OCI-LY7 (cell line): ENCODE results near the gene PLXNB1. TPM values are rescaled to one million over a fixed set of nuclear protein-coding genes. Genes with fewer than 3 reads are reported as not detected.

Source experiments
- BruUV-seq: library from RNA; stranded (reverse); fragments of 400-500 nt; replicated peaks from 2 replicates; lab custom pipeline; 2021; lab: Mats Ljungman, UMichigan
- CTCF ChIA-PET: fragments of 300-600 bp; sonication (Branson Sonifier 250); formaldehyde crosslinking; loops from one replicate; lab custom pipeline; 2022; ENCODE audit warnings: antibody characterized with exemption; ENCODE audit not compliant: unreplicated experiment; lab: Charles Lee
- POLR2A ChIA-PET: fragments of 300-600 bp; sonication (Branson Sonifier 250); formaldehyde crosslinking; loops from one replicate; lab custom pipeline; 2022; ENCODE audit warnings: antibody characterized with exemption; lab: Charles Lee
- DNase-seq: peaks from one replicate; pipeline ENCODE4 v3.0.0-alpha.2; 2015; ENCODE audit warnings: low spot score
- H2AFZ ChIP-seq: fragments of 200-600 bp; sonication (generic), shearing (Covaris generic); 2 replicates; pipeline ENCODE4 v1.6.1; 2014; ENCODE audit warnings: mild to moderate bottlenecking, antibody characterized with exemption, low read length, moderate library complexity
- H3K27ac ChIP-seq: fragments of 200-600 bp; sonication (generic); 2 replicates; pipeline ENCODE4 v1.5.1; 2014; ENCODE audit warnings: mixed run types, low read depth, mild to moderate bottlenecking, moderate library complexity, low read length, inconsistent platforms; ENCODE audit not compliant: poor library complexity, severe bottlenecking
- H3K36me3 ChIP-seq: fragments of 200-600 bp; sonication (generic); 2 replicates; pipeline ENCODE4 v1.6.1; 2014; ENCODE audit warnings: mild to moderate bottlenecking, antibody characterized with exemption, low read length, moderate library complexity, mixed read lengths; ENCODE audit not compliant: insufficient read depth
- H3K4me1 ChIP-seq: fragments of 200-600 bp; sonication (generic); 2 replicates; pipeline ENCODE4 v1.5.1; 2014; ENCODE audit warnings: mild to moderate bottlenecking, low read length; ENCODE audit not compliant: insufficient read depth, poor library complexity, severe bottlenecking
- H3K4me2 ChIP-seq: fragments of 200-600 bp; sonication (generic); 2 replicates; pipeline ENCODE4 v1.6.1; 2014; ENCODE audit warnings: mild to moderate bottlenecking, low read length
- H3K4me3 ChIP-seq: fragments of 200-600 bp; sonication (generic); 2 replicates; pipeline ENCODE4 v1.5.1; 2014; ENCODE audit warnings: mild to moderate bottlenecking, low read depth, low read length; ENCODE audit not compliant: poor library complexity, severe bottlenecking
- H3K79me2 ChIP-seq: fragments of 200-600 bp; sonication (generic); 2 replicates; pipeline ENCODE4 v1.6.1; 2016; ENCODE audit warnings: low read depth, mild to moderate bottlenecking, low read length, moderate library complexity, mixed read lengths; ENCODE audit not compliant: insufficient read depth
- H3K9me2 ChIP-seq: fragments of 200-600 bp; sonication (generic); 2 replicates; pipeline ENCODE4 v1.6.1; 2016; ENCODE audit warnings: mild to moderate bottlenecking, low read length, mixed read lengths; ENCODE audit not compliant: insufficient read depth
- H3K9me3 ChIP-seq: fragments of 200-600 bp; sonication (generic); 2 replicates; pipeline ENCODE4 v1.6.1; 2014; ENCODE audit warnings: mild to moderate bottlenecking, mixed run types, low read length, mixed read lengths
- H4K20me1 ChIP-seq: fragments of 200-600 bp; sonication (generic); 2 replicates; pipeline ENCODE4 v1.6.1; 2014; ENCODE audit warnings: mild to moderate bottlenecking, antibody characterized with exemption, low read length, moderate library complexity, mixed read lengths; ENCODE audit not compliant: insufficient read depth
- CTCF ChIP-seq: fragments of 200-600 bp; sonication (generic); conservative IDR thresholded peaks from 2 replicates; pipeline ENCODE4 v1.5.1; 2014; ENCODE audit warnings: mild to moderate bottlenecking, antibody characterized with exemption, low read length, moderate library complexity, mixed read lengths
- EZH2phosphoT487 ChIP-seq: fragments of 200-600 bp; sonication (generic); IDR thresholded peaks from 2 replicates; pipeline ENCODE4 v1.6.1; 2018; ENCODE audit warnings: low read depth, borderline replicate concordance, mild to moderate bottlenecking, mixed run types, antibody characterized with exemption, low read length, moderate library complexity, mixed read lengths
- intact Hi-C: fragments of 100-400 bp; cut with micrococcal nuclease; formaldehyde crosslinking; loops from one replicate; pipeline ENCODE4 v1.10.0; 2022; ENCODE audit not compliant: unreplicated experiment
- total RNA-seq, 2 experiments: library from RNA; depleted of rRNA in 1 of 2; stranded (reverse); fragments of >200 nt in 1 of 2; shearing (Covaris generic) in 1 of 2; gene quantifications; 2 replicates each; pipeline ENCODE4 v1.2.3, GENCODE V29; 2014 to 2022

PLXNB1 gene
- total RNA-seq, 2 experiments from 2014 or later, result 4.4 to 6.4 TPM

GRCh38 chr3:48361928-48362327 is 68.0 kb downstream of the PLXNB1 start:
- intact Hi-C loops, result no loop called here
- POLR2A ChIA-PET, result interaction anchor here (0.7 kb wide), 1 partner anchor 157 kb away, joined by 3 read pairs; no protein-coding TSS in a partner anchor
- no TSS peak for BruUV-seq

DNA sequence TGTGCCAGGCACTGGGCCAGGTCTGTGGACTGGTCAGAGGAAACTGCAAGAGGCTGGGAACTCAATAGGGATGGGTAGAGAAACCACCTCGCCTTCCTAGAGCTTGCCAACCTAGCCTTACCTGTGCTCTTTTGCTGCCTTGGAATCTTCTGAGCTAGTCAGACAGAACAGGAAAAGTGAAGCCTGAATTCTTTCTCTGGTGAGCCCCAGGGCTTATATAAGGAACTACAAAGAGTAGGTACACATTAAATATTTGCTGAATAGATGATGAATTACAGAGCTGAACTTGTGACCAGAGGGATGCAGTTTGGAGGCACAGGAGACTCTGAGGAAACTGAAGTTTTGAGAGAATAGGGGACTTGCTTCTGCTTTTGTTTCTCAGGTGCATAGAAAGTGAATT is 73.5 kb downstream of the PLXNB1 start:
- no peaks in the 10 kb centered on the region for H4K20me1 ChIP-seq
- H3K27ac ChIP-seq, result no peak overlapping the region
- H2AFZ ChIP-seq, result no peak overlapping the region
- POLR2A ChIA-PET, result interaction anchor here (0.6 kb wide), 1 partner anchor 1150 kb away, joined by 3 read pairs; no protein-coding TSS in a partner anchor
- no peak overlapping the region for H3K4me2 ChIP-seq
- no peaks in the 10 kb centered on the region for H3K79me2 ChIP-seq
- H3K36me3 ChIP-seq, result no peaks in the 10 kb centered on the region
- CTCF ChIA-PET, result no interaction called here
- BruUV-seq, result no TSS peak
- no peak overlapping the region for H3K4me3 ChIP-seq
- TF ChIP-seq CTCF (no peak), EZH2phosphoT487 (no peak)
- no peak for DNase-seq
- H3K4me1 ChIP-seq, result no peaks in the 10 kb centered on the region
- H3K9me2 ChIP-seq, result no peaks in the 10 kb centered on the region
- peaks cover 9% of the 10 kb centered on the region for H3K9me3 ChIP-seq
- intact Hi-C loops, result no loop called here

More at GRCh38 chr3:48361928-48362327, 68.0 kb downstream of the PLXNB1 start:
- Histone ChIP-seq H4K20me1 (no peaks in the 10 kb centered on the region), H3K4me2 (no peak overlapping the region), H3K27ac (no peak overlapping the region), H3K4me3 (no peak overlapping the region), H3K9me2 (no peaks in the 10 kb centered on the region), H3K79me2 (no peaks in the 10 kb centered on the region), H3K9me3 (peaks cover 21% of the 10 kb centered on the region), H3K36me3 (no peaks in the 10 kb centered on the region), H2AFZ (no peak overlapping the region), H3K4me1 (no peaks in the 10 kb centered on the region)
- no peak for TF ChIP-seq EZH2phosphoT487
- TF ChIP-seq CTCF, result no peak
- CTCF ChIA-PET, result no interaction called here
- no peak for DNase-seq

DNA sequence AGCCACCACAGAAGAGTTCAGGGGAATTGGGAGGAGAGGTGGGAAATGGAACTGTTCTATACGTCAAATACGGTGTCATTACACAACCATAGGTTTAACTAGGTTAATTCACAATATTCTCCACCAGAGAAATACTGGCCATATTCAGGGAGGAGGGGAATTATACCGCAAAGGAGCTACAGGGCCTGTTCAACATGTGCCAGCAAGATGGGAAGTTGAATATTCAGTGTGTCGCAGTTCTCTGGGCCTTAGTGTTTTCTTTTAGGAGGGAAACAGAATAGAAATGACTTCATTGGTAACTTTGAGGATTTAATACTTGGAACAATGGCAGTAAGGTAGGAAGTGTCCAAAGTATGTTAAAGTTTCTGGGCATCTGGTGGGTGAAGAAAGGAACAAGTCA is 75.9 kb downstream of the PLXNB1 start:
- Histone ChIP-seq H3K4me3 (no peak overlapping the region), H3K79me2 (no peaks in the 10 kb centered on the region), H3K9me2 (no peaks in the 10 kb centered on the region), H4K20me1 (no peaks in the 10 kb centered on the region), H3K4me2 (no peak overlapping the region), H3K36me3 (no peaks in the 10 kb centered on the region), H2AFZ (no peak overlapping the region), H3K9me3 (peaks cover 5% of the 10 kb centered on the region), H3K27ac (no peak overlapping the region), H3K4me1 (no peaks in the 10 kb centered on the region)
- intact Hi-C loops, result no loop called here
- DNase-seq, result no peak
- no peak for TF ChIP-seq CTCF
- TF ChIP-seq EZH2phosphoT487, result no peak
- ChIA-PET POLR2A (interaction anchor here (0.6 kb wide), 1 partner anchor 240 kb away, joined by 3 read pairs; no protein-coding TSS in a partner anchor), CTCF (no interaction called here)
- BruUV-seq, result no TSS peak
